ENCODE measurements around the gene UFC1. TPM values are rescaled to one million over a fixed set of nuclear protein-coding genes. Genes with fewer than 3 reads are reported as not detected.

Gene UFC1
- total RNA-seq = 58.5 TPM

DNA sequence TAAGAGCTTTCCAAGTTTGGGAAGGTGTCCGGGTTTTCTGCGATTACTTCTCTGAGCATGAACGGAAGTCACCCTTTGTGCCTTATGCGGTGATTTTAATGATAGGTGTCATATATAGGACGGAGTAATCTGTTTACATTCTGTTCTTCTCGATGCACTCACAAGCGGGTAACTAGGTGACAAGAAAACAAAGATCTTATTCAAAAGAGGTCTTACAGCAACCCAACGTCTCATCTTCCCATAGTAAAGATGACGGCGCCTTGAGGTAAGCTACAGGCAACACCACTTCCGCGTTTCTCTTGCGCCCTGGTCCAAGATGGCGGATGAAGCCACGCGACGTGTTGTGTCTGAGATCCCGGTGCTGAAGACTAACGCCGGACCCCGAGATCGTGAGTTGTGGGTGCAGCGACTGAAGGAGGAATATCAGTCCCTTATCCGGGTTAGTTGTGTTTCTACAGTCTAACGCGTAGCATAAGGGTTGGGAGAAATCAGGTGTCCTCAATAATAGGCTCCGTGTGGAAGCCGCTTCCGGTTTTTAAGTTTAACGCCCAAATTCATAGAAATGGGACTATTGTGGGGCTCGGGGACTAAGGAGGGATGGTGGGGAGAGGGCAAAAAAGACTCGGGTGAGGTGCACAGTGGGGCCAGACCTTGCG is at the start of gene UFC1:
Gene UFC1, plus strand, starts transcription at position 297 of the 656 bp plus-strand sequence. Its CDS starts 20 bp downstream, at position 317.

DNA sequence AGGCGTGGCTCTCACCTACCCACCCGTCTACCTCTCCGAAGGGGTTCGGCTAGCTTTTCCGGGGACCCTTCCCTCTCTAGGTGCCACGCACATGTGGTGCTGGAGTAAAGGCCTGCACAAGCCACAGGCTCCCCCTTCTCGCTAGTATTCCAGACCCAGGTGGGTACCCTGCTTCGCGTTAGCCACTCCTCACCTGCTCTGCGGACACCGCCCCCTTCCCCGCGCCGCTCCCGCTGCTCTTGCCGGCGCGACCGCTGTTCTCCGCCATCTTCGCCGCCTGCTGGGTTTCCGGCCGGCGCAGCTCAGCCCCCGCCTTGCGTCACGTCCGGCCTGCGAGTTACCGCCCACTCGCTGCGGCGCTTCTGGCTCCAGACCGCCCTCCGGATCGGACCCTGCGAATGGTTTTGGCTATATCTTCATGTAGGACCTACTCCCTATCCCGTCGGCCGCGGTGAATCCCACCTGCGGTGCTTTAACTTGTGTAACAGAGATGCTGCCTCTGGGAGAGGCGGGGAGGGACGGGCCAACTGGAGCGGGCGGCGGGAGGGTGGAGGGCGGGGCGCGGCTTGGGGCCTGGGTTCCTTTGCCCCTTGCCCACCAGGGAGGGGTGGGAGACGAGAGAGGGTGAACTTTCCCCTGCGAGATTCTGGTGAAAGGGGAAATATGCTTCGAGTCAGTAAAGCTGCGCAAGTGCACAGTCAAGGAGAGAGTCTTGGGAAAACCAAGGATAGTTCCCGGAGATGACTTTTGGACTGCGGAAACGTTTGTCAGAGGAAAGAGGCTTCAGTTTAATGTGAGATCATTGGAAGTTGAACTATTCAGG is 35.8 kb upstream of the UFC1 start, which contains the start of the genes NIT1 and PFDN2:
Gene NIT1, plus strand, starts transcription at position 347 of the 823 bp plus-strand sequence. Its CDS starts 72 bp downstream, at position 419.
Gene PFDN2, minus strand, starts transcription at position 279 of the 823 bp plus-strand sequence. Its CDS starts 11 bp downstream, at position 268.

DNA sequence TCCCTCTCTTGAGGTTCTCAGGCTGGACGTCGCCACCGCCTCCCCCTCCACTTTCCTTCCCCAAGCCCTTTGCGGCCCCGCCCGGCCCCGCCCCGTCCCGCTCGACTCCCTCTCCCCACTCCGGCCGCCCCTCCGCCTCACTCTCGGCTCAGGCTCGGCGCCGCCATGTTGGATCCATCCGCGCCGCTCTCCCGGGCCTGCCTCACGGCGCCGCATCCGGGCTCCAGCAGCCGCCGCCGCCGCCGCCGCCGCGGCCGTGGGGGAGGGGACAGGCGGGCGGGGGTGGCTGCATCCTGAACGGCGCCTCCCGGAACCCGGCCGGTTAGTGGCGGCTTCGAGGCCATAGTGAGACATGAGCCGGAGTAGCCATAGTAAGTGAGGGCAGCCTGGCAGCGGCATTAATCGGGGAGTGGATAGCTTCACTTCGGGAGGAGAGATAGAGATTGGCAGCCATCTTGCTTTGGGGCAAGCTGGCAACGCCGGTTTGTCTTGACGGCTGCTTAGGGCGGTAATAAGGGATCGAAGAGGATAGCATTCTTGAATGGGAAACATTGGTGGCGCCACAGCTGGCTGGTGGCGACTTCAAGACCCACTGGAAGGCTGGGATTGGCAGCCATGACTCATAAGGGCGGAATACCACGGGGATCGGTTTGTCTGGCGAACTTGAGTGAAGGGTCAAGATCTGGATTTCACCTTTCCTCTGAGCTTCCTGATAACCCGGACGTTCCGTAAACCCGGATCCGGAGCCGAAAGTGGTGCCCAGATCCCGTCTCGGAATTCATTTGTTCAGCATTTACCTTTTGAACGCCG is 21.2 kb upstream of the UFC1 start, which contains the start of gene DEDD:
Gene DEDD, minus strand, starts transcription at position 258 of the 810 bp plus-strand sequence. CDS start 8,205 bp downstream, outside the sequence.

DNA sequence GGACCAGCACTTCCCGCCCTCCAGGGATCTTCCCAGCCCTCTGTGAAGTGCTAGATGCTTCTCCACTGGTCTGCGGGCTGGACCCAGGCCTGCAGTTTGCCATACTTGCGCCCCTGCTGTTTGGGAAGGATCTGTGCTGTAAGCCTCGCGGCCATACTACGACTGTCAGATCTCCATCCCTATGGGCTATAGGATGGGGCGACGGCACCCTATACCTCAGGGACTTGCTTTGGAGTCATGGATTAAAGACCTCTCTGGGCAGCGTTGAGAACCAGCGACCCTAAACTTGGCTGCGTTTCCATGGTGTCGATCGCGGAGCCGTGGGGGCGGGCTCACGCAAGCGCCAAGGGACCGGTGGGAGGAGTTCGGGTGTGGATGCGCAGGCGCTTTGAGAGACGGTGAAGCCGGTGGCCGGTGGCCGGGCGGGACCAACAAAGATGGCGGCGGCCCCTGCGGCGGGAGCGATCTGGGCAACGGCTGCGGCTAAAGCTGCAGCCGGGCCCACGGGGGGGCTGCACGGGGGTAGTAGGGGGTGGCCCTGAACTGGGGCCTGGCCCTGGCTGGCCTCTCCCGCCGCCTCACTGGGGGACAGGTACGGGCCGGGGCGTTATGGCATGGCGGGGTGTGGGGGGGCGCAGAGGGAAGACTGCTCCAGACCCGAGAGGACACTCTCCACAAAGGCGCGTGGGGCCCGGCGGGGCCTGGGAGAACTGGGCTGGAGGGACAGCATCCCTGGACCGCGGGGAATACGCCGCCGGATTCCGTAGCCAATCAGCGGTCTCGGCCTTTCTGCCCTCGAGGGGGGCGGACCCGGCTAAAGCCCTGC is 5.5 kb downstream of the UFC1 start, which contains the start of gene USP21:
Gene USP21, plus strand, starts transcription at position 414 of the 826 bp plus-strand sequence. CDS start 1,141 bp downstream, outside the sequence.

DNA sequence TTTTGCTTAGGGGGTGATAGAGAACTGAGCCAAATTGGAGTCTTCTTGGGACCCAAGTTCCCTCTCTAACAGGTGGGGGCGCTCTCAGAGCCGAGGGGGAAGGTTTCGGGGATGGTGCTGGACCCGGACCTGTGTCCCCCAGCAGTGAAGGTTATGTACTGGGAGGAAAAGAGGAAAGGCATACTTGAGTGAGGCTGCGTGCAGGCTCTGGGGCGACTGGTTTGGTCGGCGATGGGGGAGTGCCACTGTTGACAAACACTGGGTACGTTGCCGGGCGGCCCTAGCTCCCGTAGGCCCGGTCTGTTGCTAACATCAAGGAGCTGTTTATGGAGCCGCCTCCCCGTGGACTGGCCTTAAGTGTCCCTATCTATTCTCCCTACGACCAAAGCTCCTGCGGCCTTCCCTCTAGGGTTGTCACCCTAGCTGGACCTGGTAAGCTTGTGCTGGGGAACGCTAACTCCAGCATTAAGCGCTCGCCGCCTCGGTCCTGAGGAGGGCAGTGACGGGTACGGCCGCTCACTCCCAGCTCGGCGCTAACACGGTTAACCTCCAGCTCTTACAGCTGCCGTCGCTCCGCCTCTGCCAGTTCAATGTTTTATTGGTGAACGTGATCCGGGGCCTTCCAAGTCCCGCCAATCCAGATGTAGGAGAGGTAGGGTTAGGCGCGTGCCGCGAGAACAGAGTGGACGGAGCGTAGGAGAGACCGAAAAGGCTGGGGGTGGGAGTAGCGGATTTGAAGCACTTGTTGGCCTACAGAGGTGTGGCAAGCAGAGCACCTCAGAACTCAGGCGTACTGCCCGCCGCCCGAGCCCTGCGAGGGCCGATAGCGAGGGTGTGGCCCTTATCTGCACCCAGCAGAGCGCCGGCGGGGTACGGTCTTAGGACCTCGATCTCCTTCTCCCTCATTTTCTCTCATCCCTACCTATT is 12.2 kb downstream of the UFC1 start, which contains the start of gene PPOX:
Gene PPOX, plus strand, starts transcription at position 685 of the 927 bp plus-strand sequence. CDS start 422 bp downstream, outside the sequence.

DNA sequence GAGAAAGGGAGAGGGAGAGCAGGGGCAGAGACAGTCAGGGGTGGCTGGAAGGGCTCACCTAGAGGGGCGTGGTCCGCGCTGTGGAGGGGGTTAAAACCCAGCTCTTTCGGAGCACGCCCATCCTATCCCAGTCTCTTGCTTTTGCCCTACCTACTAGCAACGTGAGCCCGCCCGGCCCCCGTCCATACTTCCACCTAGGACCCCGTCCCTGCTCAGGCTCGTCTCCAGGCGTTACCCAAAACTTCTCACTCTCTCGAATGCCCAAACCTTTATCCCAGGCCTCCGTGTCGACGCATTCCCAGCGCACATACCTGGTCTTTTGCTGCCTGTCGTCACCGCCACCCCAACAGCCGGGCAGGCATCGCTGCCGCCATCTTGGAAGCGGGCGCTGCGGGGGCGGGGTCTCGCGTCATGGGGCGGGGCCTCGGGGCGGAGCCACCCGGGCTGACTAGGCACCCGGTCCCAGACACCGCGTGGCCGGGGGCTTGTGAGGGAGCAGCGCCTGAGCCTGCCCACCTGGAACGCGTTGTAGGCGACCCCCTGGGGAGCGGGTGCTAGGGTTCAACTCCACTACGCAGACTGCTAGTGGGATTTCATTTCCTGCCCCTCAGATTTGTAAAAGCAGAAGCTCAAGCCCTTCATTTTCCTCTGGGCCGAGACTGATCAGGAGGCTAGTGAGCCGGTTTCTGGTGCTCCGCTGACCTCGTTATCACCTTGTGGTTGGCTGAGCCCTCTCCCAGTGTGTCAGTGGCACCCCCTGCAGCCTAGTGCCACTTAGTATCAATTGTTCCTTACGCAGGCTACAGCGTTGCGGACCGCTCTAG is 23.5 kb downstream of the UFC1 start, which contains the start of gene B4GALT3:
Gene B4GALT3, minus strand, starts transcription at position 396 of the 824 bp plus-strand sequence. CDS start 1,447 bp downstream, outside the sequence.

DNA sequence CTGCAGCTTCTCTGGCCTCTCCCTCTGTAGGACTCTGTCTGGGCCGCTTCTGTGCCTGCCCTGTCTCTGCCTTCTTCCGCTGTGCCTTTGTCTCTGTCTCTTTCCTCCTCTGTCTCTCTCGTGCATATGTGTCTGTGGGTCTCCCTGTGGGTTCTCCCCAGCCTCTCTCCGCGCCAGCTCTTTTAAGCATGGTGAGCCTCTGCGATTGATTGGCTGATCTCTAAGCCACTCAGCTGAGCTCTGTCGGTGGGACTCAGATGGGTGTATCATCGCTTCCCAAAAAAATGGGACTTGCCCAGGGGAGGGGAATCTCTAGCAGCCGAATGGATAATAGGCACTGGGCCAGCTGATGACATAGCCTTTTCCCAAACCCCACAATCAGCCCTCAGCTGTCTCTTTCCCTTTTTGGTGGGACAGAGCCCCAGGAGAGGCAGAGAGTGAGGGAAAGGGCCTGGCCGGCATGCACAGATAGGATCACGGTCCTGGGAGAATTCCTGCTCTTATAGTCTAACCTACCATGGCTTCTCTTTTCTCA is 45.2 kb downstream of the UFC1 start, which contains the start of gene ADAMTS4:
Gene ADAMTS4, minus strand, starts transcription at position 158 of the 535 bp plus-strand sequence. CDS start 427 bp downstream, outside the sequence.

DNA sequence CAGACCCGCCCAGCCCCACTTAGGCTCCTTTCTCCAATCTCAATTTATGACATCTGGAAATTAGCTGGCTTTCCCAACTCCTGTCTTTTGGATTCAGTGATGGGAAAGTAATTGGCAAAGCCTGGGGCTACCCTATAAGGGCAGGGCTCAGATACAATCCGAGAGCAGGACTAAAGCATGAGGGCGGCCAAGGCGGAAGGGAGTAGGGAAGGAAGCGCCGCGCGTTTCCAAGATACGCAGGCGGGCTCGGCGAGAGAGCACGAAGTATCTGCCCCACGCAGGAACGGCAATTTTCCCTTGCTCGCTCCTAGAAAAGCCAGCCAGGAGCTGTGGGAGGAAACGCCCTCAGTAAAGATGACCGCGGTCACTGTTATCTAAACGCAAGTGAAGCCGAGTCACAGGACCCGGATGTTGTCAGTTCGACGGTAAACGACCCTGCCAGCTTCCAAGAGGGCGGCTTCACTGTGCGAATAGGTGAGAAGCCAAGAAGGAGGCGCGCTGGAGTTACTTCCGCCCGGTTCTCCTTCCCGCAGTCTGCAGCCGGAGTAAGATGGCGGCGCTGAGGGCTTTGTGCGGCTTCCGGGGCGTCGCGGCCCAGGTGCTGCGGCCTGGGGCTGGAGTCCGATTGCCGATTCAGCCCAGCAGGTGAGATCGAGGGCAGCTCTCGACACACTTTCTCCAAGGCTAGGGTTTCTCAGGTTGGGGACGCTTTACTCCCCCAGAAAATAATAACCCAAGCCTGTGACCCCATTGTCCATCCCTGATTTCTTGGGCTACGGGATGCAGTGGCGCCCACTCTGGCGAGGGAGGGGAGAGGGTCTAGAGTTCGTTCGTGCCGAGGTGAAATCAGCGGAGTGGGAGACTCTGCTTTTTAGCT is 48.3 kb downstream of the UFC1 start, which contains the start of gene NDUFS2:
Gene NDUFS2, plus strand, starts transcription at position 532 of the 877 bp plus-strand sequence. Its CDS starts 19 bp downstream, at position 551.

Small RNAs within 50 kb of the gene (small RNA-seq; reads per million reads assigned to genes)
- not detected for gene RF01225 (ENCODE audit: low replicate concordance)

Other genes starting within 250 kb of the UFC1 start
- not detected for gene ITLN2, start 199.2 kb upstream of the UFC1 start, total RNA-seq
- gene F11R, start 132.8 kb upstream of the UFC1 start, total RNA-seq = 96.5 TPM
- gene TSTD1, start 115.0 kb upstream of the UFC1 start, total RNA-seq = 56.5 TPM
- 63.2 TPM for gene USF1, start 108.0 kb upstream of the UFC1 start, total RNA-seq
- 5.5 TPM for gene ARHGAP30, start 84.1 kb upstream of the UFC1 start, total RNA-seq
- gene NECTIN4, start 64.4 kb upstream of the UFC1 start, total RNA-seq = 6.3 TPM
- 10.7 TPM for gene KLHDC9, start 55.6 kb upstream of the UFC1 start, total RNA-seq
- gene PFDN2, start 35.9 kb upstream of the UFC1 start, total RNA-seq = 16.2 TPM
- 43.4 TPM for gene NIT1, start 35.9 kb upstream of the UFC1 start, total RNA-seq
- 22.9 TPM for gene DEDD, start 21.3 kb upstream of the UFC1 start, total RNA-seq
- 27.8 TPM for gene USP21, start 5.5 kb downstream of the UFC1 start, total RNA-seq
- 26.1 TPM for gene PPOX, start 12.4 kb downstream of the UFC1 start, total RNA-seq
- gene B4GALT3, start 23.5 kb downstream of the UFC1 start, total RNA-seq = 40.8 TPM
- gene ADAMTS4, start 45.1 kb downstream of the UFC1 start, total RNA-seq = 1.3 TPM
- gene NDUFS2, start 48.4 kb downstream of the UFC1 start, total RNA-seq = 161 TPM
- gene FCER1G, start 61.3 kb downstream of the UFC1 start, total RNA-seq = 21.9 TPM
- 0.70 TPM for gene APOA2, start 69.7 kb downstream of the UFC1 start, total RNA-seq
- 13.1 TPM for gene TOMM40L, start 72.1 kb downstream of the UFC1 start, total RNA-seq
- 0.23 TPM for gene NR1I3, start 84.2 kb downstream of the UFC1 start, total RNA-seq
- gene PCP4L1, start 104.8 kb downstream of the UFC1 start, total RNA-seq = 1.3 TPM
- gene MPZ, start 156.0 kb downstream of the UFC1 start, total RNA-seq = 8.2 TPM
- 104 TPM for gene SDHC, start 160.4 kb downstream of the UFC1 start, total RNA-seq
- 0.82 TPM for gene CFAP126, start 213.9 kb downstream of the UFC1 start, total RNA-seq

Measured in metanephros (tissue), 2 donors.